ENCODE data around the gene JCHAIN.
"Not testable (repeated sequence)": the region's sequence is repeated elsewhere in the genome, so short reads cannot be mapped to it uniquely, and the experiment has no call there.

Gene JCHAIN

GRCh38 chr4:70687821-70688794, 21.8 kb upstream of the JCHAIN start, which contains the start of gene UTP3:
UTP3 (plus strand) TSS chr4:70688532; CDS start chr4:70688678, 146 bp downstream.
- DNase-seq = peak; percentile 96

- peak; percentile 17 for DNase-seq
Measured at GRCh38 chr4:70687392-70687791, 21.1 kb upstream of the JCHAIN start.

- not testable (repeated sequence) for DNase-seq
Measured at GRCh38 chr4:70682142-70682541, 15.8 kb upstream of the JCHAIN start.

GRCh38 chr4:70681704-70682103, 15.4 kb upstream of the JCHAIN start:
- DNase-seq = no peak

GRCh38 chr4:70680934-70681333, 14.6 kb upstream of the JCHAIN start:
- DNase-seq = no peak

GRCh38 chr4:70678383-70678999, 12.2 kb upstream of the JCHAIN start:
- DNase-seq = no peak

GRCh38 chr4:70676554-70677090, 10.3 kb upstream of the JCHAIN start:
- no peak for DNase-seq

- no peak for DNase-seq
Measured at GRCh38 chr4:70674731-70675130, 8.4 kb upstream of the JCHAIN start.

- no peak for DNase-seq
Measured at GRCh38 chr4:70674191-70674590, 7.9 kb upstream of the JCHAIN start.

- DNase-seq = no peak
Measured at GRCh38 chr4:70671091-70671490, 4.8 kb upstream of the JCHAIN start.

- no peak for DNase-seq
Measured at GRCh38 chr4:70670332-70671014, 4.2 kb upstream of the JCHAIN start.

- no peak for DNase-seq
Measured at GRCh38 chr4:70667740-70668535, 1.6 kb upstream of the JCHAIN start.

- DNase-seq = not testable (repeated sequence)
Measured at GRCh38 chr4:70661309-70661922, 4.9 kb downstream of the JCHAIN start.

- no peak for DNase-seq
Measured at GRCh38 chr4:70660106-70660505, 6.2 kb downstream of the JCHAIN start.

- DNase-seq = no peak
Measured at GRCh38 chr4:70658418-70658817, 7.9 kb downstream of the JCHAIN start.

GRCh38 chr4:70657326-70657725, 9.0 kb downstream of the JCHAIN start:
- DNase-seq = no peak

GRCh38 chr4:70654605-70655011, 11.7 kb downstream of the JCHAIN start:
- no peak for DNase-seq

- no peak for DNase-seq
Measured at GRCh38 chr4:70651864-70652506, 14.3 kb downstream of the JCHAIN start.

GRCh38 chr4:70650741-70651140, 15.6 kb downstream of the JCHAIN start:
- not testable (repeated sequence) for DNase-seq

GRCh38 chr4:70640192-70640591, 26.1 kb downstream of the JCHAIN start:
- DNase-seq = no peak

- DNase-seq = no peak
Measured at GRCh38 chr4:70637239-70637913, 28.9 kb downstream of the JCHAIN start.
